NCI-H748 (cell line): ENCODE measurements around the gene SPRR2A.
"Not testable (repeated sequence)": the region's sequence is repeated elsewhere in the genome, so short reads cannot be mapped to it uniquely, and the experiment has no call there.

Experiments used
- DNase-seq: peaks from one replicate; lab custom pipeline; 2025; ENCODE audit not compliant: unreplicated experiment; lab: John Stamatoyannopoulos, UW

The SPRR2A gene

GRCh38 chr1:153025797-153026196 is 31.5 kb downstream of the SPRR2A start:
- DNase-seq = no peak

GRCh38 chr1:153024413-153024812 is 32.9 kb downstream of the SPRR2A start:
- DNase-seq = no peak

- DNase-seq = no peak
Measured at GRCh38 chr1:153023109-153023508, 34.2 kb downstream of the SPRR2A start.

- not testable (repeated sequence) for DNase-seq
Measured at GRCh38 chr1:153022340-153022739, 35.0 kb downstream of the SPRR2A start.

- DNase-seq = not testable (repeated sequence)
Measured at GRCh38 chr1:153021829-153022228, 35.5 kb downstream of the SPRR2A start.

- not testable (repeated sequence) for DNase-seq
Measured at GRCh38 chr1:153011235-153011758, 46.0 kb downstream of the SPRR2A start.
